K562 (cell line): Measurements from ENCODE around the gene SH2D5. TPM values are rescaled to one million over a fixed set of nuclear protein-coding genes. Genes with fewer than 3 reads are reported as not detected.

ENCODE experiments used
- ATAC-seq: fragments of 200-7000 bp; cut with Tn5 transposase; 3 replicates; pipeline ENCODE4 v1.9.1; 2020; ENCODE audit warnings: moderate library complexity
- BruUV-seq: library from RNA; stranded (reverse); fragments of 400-500 nt; replicated peaks from 2 replicates; lab custom pipeline; 2021; lab: Mats Ljungman, UMichigan
- CTCF ChIA-PET: fragments of 300-600 bp; formaldehyde crosslinking; extraction: SDS; loops from one replicate; lab custom pipeline; 2021; ENCODE audit warnings: low intra/inter-chr PET ratio; lab: Yijun Ruan, JAX
- POLR2A ChIA-PET: fragments of 300-600, 350-650 bp; sonication (Branson Sonifier 250); formaldehyde crosslinking; extraction: SDS; loops from one replicate; lab custom pipeline; 2021; ENCODE audit warnings: antibody characterized with exemption, inconsistent platforms; lab: Yijun Ruan, JAX
- DNase-seq, 4 experiments: peaks; one replicate each; pipeline versions ENCODE4 v3.0.0 to v3.0.0-alpha.2; 2011 to 2018; ENCODE audit warnings: low spot score in 3 of 4, mixed read lengths in 3 of 4; ENCODE audit errors: extremely low read depth in 1 of 4
- FAIRE-seq: peaks from 2 replicates; lab custom pipeline; 2011; peaks lifted over from hg19 to GRCh38; lab: Jason Lieb, UNC
- H2AFZ ChIP-seq: 2 replicates; pipeline ENCODE4 v1.6.0; 2011; ENCODE audit warnings: low read depth, low read length, control low read depth, inconsistent platforms
- H3K27ac ChIP-seq: fragments of 200-600 bp; 3 replicates; pipeline ENCODE4 v1.8.0; 2011; ENCODE audit warnings: low read depth, mild to moderate bottlenecking, control low read depth, inconsistent platforms, low read length, moderate library complexity, mixed read lengths; ENCODE audit errors: extremely low read depth
- H3K27me3 ChIP-seq, 2 experiments: fragments of 300-600 bp in 1 of 2; 2 replicates in 1 of 2; 3 replicates in 1 of 2; pipeline versions ENCODE4 v1.6.0 to v1.8.0; 2011; ENCODE audit warnings: inconsistent platforms in 2 of 2, low read length in 2 of 2, mild to moderate bottlenecking in 1 of 2, mixed read lengths in 1 of 2, moderate library complexity in 1 of 2; ENCODE audit not compliant: control insufficient read depth in 2 of 2, insufficient read depth in 2 of 2
- H3K36me3 ChIP-seq: fragments of 300-600 bp; 3 replicates; pipeline ENCODE4 v1.8.0; 2011; ENCODE audit warnings: mild to moderate bottlenecking, low read length, inconsistent platforms; ENCODE audit not compliant: control insufficient read depth, insufficient read depth
- H3K4me1 ChIP-seq, 2 experiments: fragments of 200-600 bp in 1 of 2; replicated peaks in 1 of 2; 2 replicates in 1 of 2; 3 replicates in 1 of 2; pipeline versions ENCODE4 v1.5.1 to v1.8.0; 2011; ENCODE audit warnings: inconsistent platforms in 2 of 2, low read length in 2 of 2, mild to moderate bottlenecking in 1 of 2, mixed read lengths in 1 of 2, moderate library complexity in 1 of 2; ENCODE audit not compliant: control insufficient read depth in 2 of 2, insufficient read depth in 2 of 2
- H3K4me2 ChIP-seq: 2 replicates; pipeline ENCODE4 v1.6.1; 2011; ENCODE audit warnings: low read length, control low read depth, inconsistent platforms, mixed read lengths; ENCODE audit not compliant: insufficient read depth
- H3K4me3 ChIP-seq: fragments of 200-600 bp; sonication (generic), shearing (Covaris generic); 2 replicates; pipeline ENCODE4 v1.5.1; 2016; ENCODE audit warnings: control low read depth, inconsistent platforms
- H3K79me2 ChIP-seq: fragments of 200-600 bp; 3 replicates; pipeline ENCODE4 v1.8.0; 2011; ENCODE audit warnings: low read length, inconsistent platforms; ENCODE audit not compliant: control insufficient read depth, insufficient read depth
- H3K9ac ChIP-seq, 2 experiments: 2 replicates each; pipeline versions ENCODE4 v1.6.0 to v1.6.1; 2011; ENCODE audit warnings: low read depth in 2 of 2, low read length in 2 of 2, control low read depth in 1 of 2, inconsistent platforms in 1 of 2, mild to moderate bottlenecking in 1 of 2, mixed read lengths in 1 of 2; ENCODE audit not compliant: insufficient read depth in 1 of 2
- H3K9me1 ChIP-seq: one replicate; pipeline ENCODE4 v1.6.0; 2011; ENCODE audit warnings: inconsistent platforms, mild to moderate bottlenecking, low read length, moderate library complexity; ENCODE audit not compliant: control insufficient read depth, insufficient read depth
- H3K9me3 ChIP-seq: replicated peaks from 2 replicates; pipeline ENCODE4 v1.5.1; 2011; ENCODE audit warnings: low read depth, low read length, inconsistent platforms; ENCODE audit not compliant: control insufficient read depth, insufficient read depth
- H4K20me1 ChIP-seq: replicated peaks from 2 replicates; pipeline ENCODE4 v1.6.1; 2011; ENCODE audit warnings: low read length, inconsistent platforms, mixed read lengths; ENCODE audit not compliant: control insufficient read depth, insufficient read depth
- ATF1 ChIP-seq, 2 experiments: fragments of 450-650 bp in 1 of 2; IDR thresholded peaks; 2 replicates each; pipeline ENCODE4 v1.6.1; 2016; ENCODE audit warnings: missing compliant biosample characterization in 1 of 2, missing genetic modification characterization in 1 of 2
- CBX3 ChIP-seq, 2 experiments: IDR thresholded peaks; 1 replicate in 1 of 2; 2 replicates in 1 of 2; pipeline ENCODE4 v1.6.1; 2012; ENCODE audit warnings: inconsistent platforms in 2 of 2, low read length in 2 of 2, borderline replicate concordance in 1 of 2, control low read depth in 1 of 2
- FOSL1 ChIP-seq: fragments of 200-800 bp; sonication (Bioruptor generic); conservative IDR thresholded peaks from 2 replicates; pipeline ENCODE4 v1.6.1; 2016; ENCODE audit warnings: missing genetic modification characterization, missing compliant biosample characterization
- NRF1 ChIP-seq, 2 experiments: fragments of 450-650 bp; IDR thresholded peaks in 1 of 2; conservative IDR thresholded peaks in 1 of 2; 2 replicates each; pipeline ENCODE4 v1.6.1; 2014; ENCODE audit warnings: mild to moderate bottlenecking in 2 of 2
- RAD21 ChIP-seq, 2 experiments: fragments of 250-450 bp in 1 of 2; fragments of 450-650 bp in 1 of 2; sonication (Bioruptor Pico) in 1 of 2; formaldehyde crosslinking in 1 of 2; IDR thresholded peaks in 1 of 2; conservative IDR thresholded peaks in 1 of 2; 2 replicates each; pipeline versions ENCODE4 v1.4.0 to v1.8.0; 2020 to 2022; ENCODE audit warnings: mild to moderate bottlenecking in 2 of 2, moderate library complexity in 1 of 2
- SMARCE1 ChIP-seq: fragments of 450-650 bp; IDR thresholded peaks from 2 replicates; pipeline ENCODE4 v1.7.1; 2016; ENCODE audit warnings: mild to moderate bottlenecking
- TRIM24 ChIP-seq, 2 experiments: fragments of 450-650 bp; IDR thresholded peaks; 2 replicates each; pipeline ENCODE4 v1.6.1; 2016
- TRIM28 ChIP-seq: fragments of 450-650 bp; IDR thresholded peaks from 2 replicates; pipeline ENCODE4 v1.6.1; 2017
- ZNF316 ChIP-seq: fragments of 450-650 bp; IDR thresholded peaks from 2 replicates; pipeline ENCODE4 v1.6.1; 2016
- ZNF384 ChIP-seq: IDR thresholded peaks from 2 replicates; pipeline ENCODE4 v1.6.1; 2012; ENCODE audit warnings: low read depth, low read length, improper control_type of control experiment
- WGBS: fragments of 100-300 bp; shearing (Covaris generic); methylation state at CpG from one replicate; pipeline ENCODE4 v1.1.6; 2016; ENCODE audit warnings: low coverage, mixed read lengths; ENCODE audit not compliant: insufficient coverage; ENCODE audit errors: missing lambda C conversion rate; 5-methylcytosine and 5-hydroxymethylcytosine counted together
- in situ Hi-C: fragments of 300-500 bp; cut with MboI; formaldehyde crosslinking; loops from 4 replicates; pipeline ENCODE4 v1.15.0; 2018; ENCODE audit warnings: inconsistent platforms, mixed read lengths
- intact Hi-C: fragments of 100-400 bp; cut with micrococcal nuclease; formaldehyde crosslinking; loops from 2 replicates; pipeline ENCODE4 v1.14.2; 2022
- polyA plus RNA-seq, 8 experiments: library from polyadenylated mRNA; depleted of rRNA in 4 of 8; stranded (reverse) in 5 of 8; unstranded in 3 of 8; fragments of >200 nt; fragmentation: Nextera tagmentation in 2 of 8; fragmentation: Illumina TruSeq in 1 of 8; extraction: Ambion mirVana in 2 of 8; extraction: Trizol in 1 of 8; gene quantifications; 2 replicates each; pipeline versions ENCODE4 v1.2.1 to v1.2.3, GENCODE V29; 2011 to 2014; ENCODE audit warnings: inconsistent platforms in 1 of 8, missing spikeins in 1 of 8
- total RNA-seq, 7 experiments: library from RNA; depleted of rRNA in 6 of 7; stranded (reverse); fragments of >200 nt in 6 of 7; fragmentation: Illumina TruSeq in 2 of 7; extraction: Trizol in 2 of 7; gene quantifications; 2 replicates each; pipeline versions ENCODE4 v1.2.1 to v1.2.3, GENCODE V29; 2011 to 2021; ENCODE audit warnings: low replicate concordance in 1 of 7
- TF ChIP-seq, protein P1 (sequence below), 3 experiments: IDR thresholded peaks in 2 of 3; conservative IDR thresholded peaks in 1 of 3; 2 replicates each; pipeline ENCODE4 v1.5.1; 2011 to 2012; ENCODE audit warnings: low read length in 3 of 3, mild to moderate bottlenecking in 3 of 3, control low read depth in 2 of 3, improper control_type of control experiment in 1 of 3, inconsistent platforms in 1 of 3, low read depth in 1 of 3, mixed read lengths in 1 of 3, moderate library complexity in 1 of 3; ENCODE audit not compliant: insufficient read depth in 2 of 3
- TF ChIP-seq, protein P2 (sequence below): sonication (generic); formaldehyde crosslinking; IDR thresholded peaks from 2 replicates; pipeline ENCODE4 v1.8.0; 2022; ENCODE audit warnings: missing genetic modification reagents, mild to moderate bottlenecking, moderate library complexity, borderline replicate concordance

SH2D5 gene
- total and polyA plus RNA-seq, 9 of the 15 experiments (the other 6 are each of a cell fraction or from before 2014, with no cell fraction given) = 0.06 to 0.11 TPM; not detected in 7

DNA sequence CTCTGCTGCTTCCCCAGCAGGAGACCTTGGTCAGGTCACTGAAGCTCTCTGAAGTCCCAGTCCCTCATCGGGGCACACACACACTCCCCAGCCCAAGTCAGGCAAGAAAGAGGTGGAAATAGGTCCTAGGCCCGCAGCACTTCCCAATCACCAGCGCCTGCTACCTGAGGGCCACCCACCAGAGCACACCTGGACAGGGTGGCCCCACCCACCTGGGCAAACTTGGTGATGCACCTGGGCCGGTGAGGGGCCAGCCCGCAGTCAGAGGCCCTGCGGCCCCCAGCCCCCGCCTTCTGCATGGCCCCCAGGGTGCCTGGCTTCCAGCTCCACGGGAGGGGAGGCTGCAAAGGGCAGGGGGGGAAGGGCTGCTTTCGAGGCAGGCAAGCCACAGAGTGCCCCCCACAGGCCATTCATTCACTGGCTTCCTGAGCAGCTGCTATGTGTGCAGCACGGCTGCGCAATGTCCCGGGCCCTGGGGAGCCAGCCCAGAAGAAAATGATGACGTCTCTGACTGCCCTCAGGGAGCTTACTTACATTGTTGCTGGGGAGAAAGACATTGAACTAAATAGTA is 4.7 kb downstream of the SH2D5 start:
- Histone ChIP-seq H2AFZ (no peak overlapping the region), H3K27me3 (peaks cover 0 to 59% of the 10 kb centered on the region in 2 experiments; a peak in 4 of 5 replicates), H3K9me1 (peaks cover 4% of the 10 kb centered on the region), H3K4me3 (no peak overlapping the region), H3K4me1 (peaks cover 2 to 62% of the 10 kb centered on the region in 2 experiments), H3K4me2 (no peak overlapping the region), H4K20me1 (peaks cover 6% of the 10 kb centered on the region; the same call in 1 of the 2 replicates), H3K9me3 (no peaks in the 10 kb centered on the region; the same call in 1 of the 2 replicates), H3K79me2 (no peaks in the 10 kb centered on the region), H3K27ac (no peak overlapping the region), H3K36me3 (no peaks in the 10 kb centered on the region), H3K9ac (no peak overlapping the region; a peak in 1 of 4 replicates)
- ChIA-PET CTCF (no interaction called here), POLR2A (interaction anchor here (0.6 to 2.1 kb wide), 4 partner anchors 9 to 114 kb away, joined by 3 to 9 read pairs (median 4); partner anchors contain the start of gene KIF17)
- WGBS = 39% methylated on average over 13 of the region's 13 CpGs
- in situ Hi-C loops = no loop called here
- intact Hi-C loops = no loop called here
- TF ChIP-seq TRIM28 (peak; percentile 81), NRF1 (conservative IDR thresholded peaks at IDR 0.05 in 1 of 2, IDR thresholded peaks at IDR 0.05 in 1 of 2) (peak; percentile 59 to 69), RAD21 (CRISPR knock-in tag; conservative IDR thresholded peaks at IDR 0.05 in 1 of 2, IDR thresholded peaks at IDR 0.05 in 1 of 2) (peak in 1 of 2 experiments; percentile 31; a peak in 2 of 4 replicates), TRIM24 (IDR thresholded peaks at IDR 0.05) (peak; percentile 44 to 71), ZNF384 (no peak), ATF1 (CRISPR knock-in tag; IDR thresholded peaks at IDR 0.05) (no peak), ATF1 (tag; IDR thresholded peaks at IDR 0.05) (0 out of 2 replicates have a peak, but pooled peaks have one; percentile 14), CBX3 (IDR thresholded peaks at IDR 0.05; ENCODE audit: borderline replicate concordance in 1 of 2, low read length in 2 of 2) (peak in 1 of 2 experiments; percentile 33; a peak in 1 of 3 replicates), FOSL1 (no peak), ZNF316 (peak; percentile 88), SMARCE1 (no peak)
- TF ChIP-seq, protein P1, sequence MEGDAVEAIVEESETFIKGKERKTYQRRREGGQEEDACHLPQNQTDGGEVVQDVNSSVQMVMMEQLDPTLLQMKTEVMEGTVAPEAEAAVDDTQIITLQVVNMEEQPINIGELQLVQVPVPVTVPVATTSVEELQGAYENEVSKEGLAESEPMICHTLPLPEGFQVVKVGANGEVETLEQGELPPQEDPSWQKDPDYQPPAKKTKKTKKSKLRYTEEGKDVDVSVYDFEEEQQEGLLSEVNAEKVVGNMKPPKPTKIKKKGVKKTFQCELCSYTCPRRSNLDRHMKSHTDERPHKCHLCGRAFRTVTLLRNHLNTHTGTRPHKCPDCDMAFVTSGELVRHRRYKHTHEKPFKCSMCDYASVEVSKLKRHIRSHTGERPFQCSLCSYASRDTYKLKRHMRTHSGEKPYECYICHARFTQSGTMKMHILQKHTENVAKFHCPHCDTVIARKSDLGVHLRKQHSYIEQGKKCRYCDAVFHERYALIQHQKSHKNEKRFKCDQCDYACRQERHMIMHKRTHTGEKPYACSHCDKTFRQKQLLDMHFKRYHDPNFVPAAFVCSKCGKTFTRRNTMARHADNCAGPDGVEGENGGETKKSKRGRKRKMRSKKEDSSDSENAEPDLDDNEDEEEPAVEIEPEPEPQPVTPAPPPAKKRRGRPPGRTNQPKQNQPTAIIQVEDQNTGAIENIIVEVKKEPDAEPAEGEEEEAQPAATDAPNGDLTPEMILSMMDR (IDR thresholded peaks at IDR 0.05 in 2 of 3, conservative IDR thresholded peaks at IDR 0.05 in 1 of 3; ENCODE audit: insufficient read depth in 2 of 3, low read depth in 1 of 3, low read length in 3 of 3) = peak; percentile 44 to 51 (median 49)
- TF ChIP-seq, protein P2, sequence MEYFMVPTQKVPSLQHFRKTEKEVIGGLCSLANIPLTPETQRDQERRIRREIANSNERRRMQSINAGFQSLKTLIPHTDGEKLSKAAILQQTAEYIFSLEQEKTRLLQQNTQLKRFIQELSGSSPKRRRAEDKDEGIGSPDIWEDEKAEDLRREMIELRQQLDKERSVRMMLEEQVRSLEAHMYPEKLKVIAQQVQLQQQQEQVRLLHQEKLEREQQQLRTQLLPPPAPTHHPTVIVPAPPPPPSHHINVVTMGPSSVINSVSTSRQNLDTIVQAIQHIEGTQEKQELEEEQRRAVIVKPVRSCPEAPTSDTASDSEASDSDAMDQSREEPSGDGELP (CRISPR knock-in tag) = peak; percentile 47; the same call in 1 of the 2 replicates
- DNase-seq = peak in 3 of 4 experiments; percentile 48 to 55 (median 48)
- peak; percentile 67 for ATAC-seq
- FAIRE-seq = no peak
- no TSS peak for BruUV-seq
